Prostate gland (tissue), 2 donors: ENCODE measurements around the gene BTBD9.

Source experiments
- POLR2A ChIP-seq: fragments of 450-650 bp; IDR thresholded peaks from one replicate; pipeline ENCODE4 v1.6.1; 2016; ENCODE audit warnings: antibody characterized with exemption, mild to moderate bottlenecking
- POLR2AphosphoS5 ChIP-seq: sonication (generic); formaldehyde crosslinking; IDR thresholded peaks from one replicate; pipeline ENCODE4 v1.6.1; 2017; ENCODE audit warnings: antibody characterized with exemption
- TF ChIP-seq, protein P1 (sequence below), 4 experiments: fragments of 200-600 bp in 2 of 4; fragments of 450-650 bp in 2 of 4; sonication (generic) in 2 of 4; IDR thresholded peaks; 1 replicate in 3 of 4; 2 replicates in 1 of 4; pipeline ENCODE4 v1.5.1; 2016 to 2019; ENCODE audit warnings: antibody characterized with exemption in 4 of 4, mild to moderate bottlenecking in 2 of 4, moderate library complexity in 2 of 4

- TF ChIP-seq, protein P1, sequence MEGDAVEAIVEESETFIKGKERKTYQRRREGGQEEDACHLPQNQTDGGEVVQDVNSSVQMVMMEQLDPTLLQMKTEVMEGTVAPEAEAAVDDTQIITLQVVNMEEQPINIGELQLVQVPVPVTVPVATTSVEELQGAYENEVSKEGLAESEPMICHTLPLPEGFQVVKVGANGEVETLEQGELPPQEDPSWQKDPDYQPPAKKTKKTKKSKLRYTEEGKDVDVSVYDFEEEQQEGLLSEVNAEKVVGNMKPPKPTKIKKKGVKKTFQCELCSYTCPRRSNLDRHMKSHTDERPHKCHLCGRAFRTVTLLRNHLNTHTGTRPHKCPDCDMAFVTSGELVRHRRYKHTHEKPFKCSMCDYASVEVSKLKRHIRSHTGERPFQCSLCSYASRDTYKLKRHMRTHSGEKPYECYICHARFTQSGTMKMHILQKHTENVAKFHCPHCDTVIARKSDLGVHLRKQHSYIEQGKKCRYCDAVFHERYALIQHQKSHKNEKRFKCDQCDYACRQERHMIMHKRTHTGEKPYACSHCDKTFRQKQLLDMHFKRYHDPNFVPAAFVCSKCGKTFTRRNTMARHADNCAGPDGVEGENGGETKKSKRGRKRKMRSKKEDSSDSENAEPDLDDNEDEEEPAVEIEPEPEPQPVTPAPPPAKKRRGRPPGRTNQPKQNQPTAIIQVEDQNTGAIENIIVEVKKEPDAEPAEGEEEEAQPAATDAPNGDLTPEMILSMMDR (IDR thresholded peaks at IDR 0.05): no peak
- TF ChIP-seq POLR2A (no peak), POLR2AphosphoS5 (no peak)
These were observed 312.9 kb downstream of the BTBD9 start for GRCh38 chr6:38326837-38327236.
